ENCODE measurements around the gene PMEPA1.

The PMEPA1 gene

GRCh38 chr20:57628047-57628961 lies 81.5 kb downstream of the PMEPA1 start:
- Histone ChIP-seq H3K9ac (ENCODE audit: low read length) (no peak overlapping the region), H4K20me1 (ENCODE audit: insufficient read depth, low read length) (no peaks in the 10 kb centered on the region), H3K9me3 (ENCODE audit: insufficient read depth, low read length) (peaks cover 9% of the 10 kb centered on the region), H2AFZ (ENCODE audit: low read depth, low read length) (peak overlapping the region; percentile 71), H3K4me1 (ENCODE audit: low read length) (peaks cover 11% of the 10 kb centered on the region), H3K27me3 (ENCODE audit: low read depth, low read length) (peaks cover 62% of the 10 kb centered on the region), H3K4me3 (ENCODE audit: low read length) (no peak overlapping the region), H3K79me2 (ENCODE audit: low read length) (no peaks in the 10 kb centered on the region), H3K4me2 (ENCODE audit: low read length) (peak overlapping the region; percentile 35), H3K36me3 (replicated peaks; ENCODE audit: low read depth, low read length) (no peaks in the 10 kb centered on the region), H3K27ac (ENCODE audit: low read length) (no peak overlapping the region)
- TF ChIP-seq EZH2phosphoT487 (IDR thresholded peaks at IDR 0.05; ENCODE audit: low read depth), result no peak
- TF ChIP-seq, protein P1, sequence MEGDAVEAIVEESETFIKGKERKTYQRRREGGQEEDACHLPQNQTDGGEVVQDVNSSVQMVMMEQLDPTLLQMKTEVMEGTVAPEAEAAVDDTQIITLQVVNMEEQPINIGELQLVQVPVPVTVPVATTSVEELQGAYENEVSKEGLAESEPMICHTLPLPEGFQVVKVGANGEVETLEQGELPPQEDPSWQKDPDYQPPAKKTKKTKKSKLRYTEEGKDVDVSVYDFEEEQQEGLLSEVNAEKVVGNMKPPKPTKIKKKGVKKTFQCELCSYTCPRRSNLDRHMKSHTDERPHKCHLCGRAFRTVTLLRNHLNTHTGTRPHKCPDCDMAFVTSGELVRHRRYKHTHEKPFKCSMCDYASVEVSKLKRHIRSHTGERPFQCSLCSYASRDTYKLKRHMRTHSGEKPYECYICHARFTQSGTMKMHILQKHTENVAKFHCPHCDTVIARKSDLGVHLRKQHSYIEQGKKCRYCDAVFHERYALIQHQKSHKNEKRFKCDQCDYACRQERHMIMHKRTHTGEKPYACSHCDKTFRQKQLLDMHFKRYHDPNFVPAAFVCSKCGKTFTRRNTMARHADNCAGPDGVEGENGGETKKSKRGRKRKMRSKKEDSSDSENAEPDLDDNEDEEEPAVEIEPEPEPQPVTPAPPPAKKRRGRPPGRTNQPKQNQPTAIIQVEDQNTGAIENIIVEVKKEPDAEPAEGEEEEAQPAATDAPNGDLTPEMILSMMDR (IDR thresholded peaks at IDR 0.05; ENCODE audit: low read depth, low read length), result no peak

DNA sequence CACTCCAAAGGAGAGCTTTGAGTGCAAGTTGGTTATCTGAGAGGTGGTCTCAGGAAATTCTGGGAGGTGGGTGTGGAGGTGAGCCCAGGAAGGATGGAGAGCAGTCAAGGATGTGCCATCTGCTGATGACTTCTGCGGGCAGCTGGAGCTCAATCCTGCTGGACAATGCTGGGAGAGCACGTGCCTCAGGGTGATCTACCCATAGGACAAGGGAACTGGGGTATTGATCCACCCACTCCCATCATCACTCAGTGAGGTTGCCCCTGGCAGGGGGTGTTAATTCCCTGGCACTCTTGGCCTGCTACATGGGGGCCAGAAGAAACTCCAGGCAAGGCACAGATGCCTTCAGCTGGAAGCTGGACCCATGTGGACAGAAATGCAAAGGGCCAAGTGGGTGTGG lies 82.5 kb downstream of the PMEPA1 start:
- Histone ChIP-seq H2AFZ (ENCODE audit: low read depth, low read length) (0 out of 2 replicates have a peak overlapping the region, but pooled peaks have one; percentile 71), H3K27ac (ENCODE audit: low read length) (no peak overlapping the region), H3K27me3 (ENCODE audit: low read depth, low read length) (peaks cover 60% of the 10 kb centered on the region), H4K20me1 (ENCODE audit: insufficient read depth, low read length) (no peaks in the 10 kb centered on the region), H3K9ac (ENCODE audit: low read length) (no peak overlapping the region), H3K4me3 (ENCODE audit: low read length) (no peak overlapping the region), H3K79me2 (ENCODE audit: low read length) (no peaks in the 10 kb centered on the region), H3K4me1 (ENCODE audit: low read length) (peaks cover 15% of the 10 kb centered on the region), H3K36me3 (replicated peaks; ENCODE audit: low read depth, low read length) (no peaks in the 10 kb centered on the region), H3K9me3 (ENCODE audit: insufficient read depth, low read length) (peaks cover 9% of the 10 kb centered on the region), H3K4me2 (ENCODE audit: low read length) (no peak overlapping the region)
- TF ChIP-seq EZH2phosphoT487 (IDR thresholded peaks at IDR 0.05; ENCODE audit: low read depth), result no peak
- TF ChIP-seq, protein P1 (IDR thresholded peaks at IDR 0.05; ENCODE audit: low read depth, low read length), result no peak

DNA sequence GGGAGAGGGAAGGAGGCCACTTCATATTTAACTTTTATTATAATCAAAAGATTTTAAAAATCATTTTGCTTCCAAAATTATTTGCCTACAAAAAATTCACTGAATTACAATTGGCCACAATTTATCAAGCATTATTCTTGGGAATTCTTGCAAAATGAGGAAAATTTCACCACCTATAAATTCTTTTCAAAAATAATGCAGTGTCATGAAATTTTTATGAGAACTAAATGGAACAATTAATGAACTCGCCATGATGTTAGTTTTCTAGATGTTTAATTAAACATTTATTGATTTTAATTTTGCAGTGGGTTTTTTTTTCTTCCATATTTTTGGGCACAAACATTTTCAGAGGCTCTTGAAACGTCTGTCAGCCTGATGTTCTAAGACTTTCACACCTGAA lies 83.8 kb downstream of the PMEPA1 start:
- H3K4me2 ChIP-seq (ENCODE audit: low read length), result no peak overlapping the region
- no peak overlapping the region for H3K9ac ChIP-seq (ENCODE audit: low read length)
- no peak overlapping the region for H3K27ac ChIP-seq (ENCODE audit: low read length)
- peaks cover 9% of the 10 kb centered on the region for H3K9me3 ChIP-seq (ENCODE audit: insufficient read depth, low read length)
- no peak overlapping the region for H3K4me3 ChIP-seq (ENCODE audit: low read length)
- peaks cover 28% of the 10 kb centered on the region for H3K4me1 ChIP-seq (ENCODE audit: low read length)
- H3K79me2 ChIP-seq (ENCODE audit: low read length), result no peaks in the 10 kb centered on the region
- peaks cover 57% of the 10 kb centered on the region for H3K27me3 ChIP-seq (ENCODE audit: low read depth, low read length)
- no peak for TF ChIP-seq EZH2phosphoT487 (IDR thresholded peaks at IDR 0.05; ENCODE audit: low read depth)
- TF ChIP-seq, protein P1 (IDR thresholded peaks at IDR 0.05; ENCODE audit: low read depth, low read length), result no peak
- H3K36me3 ChIP-seq (replicated peaks; ENCODE audit: low read depth, low read length), result no peaks in the 10 kb centered on the region
- H4K20me1 ChIP-seq (ENCODE audit: insufficient read depth, low read length), result no peaks in the 10 kb centered on the region
- H2AFZ ChIP-seq (ENCODE audit: low read depth, low read length), result no peak overlapping the region

- Histone ChIP-seq H3K4me2 (ENCODE audit: low read length) (no peak overlapping the region), H3K79me2 (ENCODE audit: low read length) (no peaks in the 10 kb centered on the region), H3K9ac (ENCODE audit: low read length) (no peak overlapping the region), H3K36me3 (replicated peaks; ENCODE audit: low read depth, low read length) (no peaks in the 10 kb centered on the region), H4K20me1 (ENCODE audit: insufficient read depth, low read length) (no peaks in the 10 kb centered on the region), H3K27me3 (ENCODE audit: low read depth, low read length) (peaks cover 51% of the 10 kb centered on the region), H3K4me1 (ENCODE audit: low read length) (peaks cover 34% of the 10 kb centered on the region), H2AFZ (ENCODE audit: low read depth, low read length) (no peak overlapping the region), H3K9me3 (ENCODE audit: insufficient read depth, low read length) (peaks cover 9% of the 10 kb centered on the region), H3K4me3 (ENCODE audit: low read length) (no peak overlapping the region), H3K27ac (ENCODE audit: low read length) (no peak overlapping the region)
- TF ChIP-seq EZH2phosphoT487 (IDR thresholded peaks at IDR 0.05; ENCODE audit: low read depth), result no peak
- TF ChIP-seq, protein P1 (IDR thresholded peaks at IDR 0.05; ENCODE audit: low read depth, low read length), result no peak
Measured at GRCh38 chr20:57625181-57625958, 84.4 kb downstream of the PMEPA1 start.

Data from OCI-LY3 (cell line).